HCT116 (cell line): ENCODE results near the gene SLC26A9. TPM values are rescaled to one million over a fixed set of nuclear protein-coding genes. Genes with fewer than 3 reads are reported as not detected.

Experiments used
- ATAC-seq: fragments of 200-7000 bp; cut with Tn5 transposase; 2 replicates; pipeline ENCODE4 v1.9.1; 2020; ENCODE audit warnings: mild to moderate bottlenecking, moderate library complexity
- BruUV-seq: library from RNA; stranded (reverse); fragments of 400-500 nt; replicated peaks from 2 replicates; lab custom pipeline; 2021; lab: Mats Ljungman, UMichigan
- CTCF ChIA-PET: fragments of 300-600 bp; sonication (Branson Sonifier 250); formaldehyde crosslinking; loops from one replicate; lab custom pipeline; 2021; ENCODE audit warnings: antibody characterized with exemption; lab: Charles Lee
- POLR2A ChIA-PET: fragments of 300-600, 350-600 bp; sonication (Branson Sonifier 250); formaldehyde crosslinking; loops from one replicate; lab custom pipeline; 2021; ENCODE audit warnings: antibody characterized with exemption; lab: Charles Lee
- RAD21 ChIA-PET, 2 experiments: fragments of 300-600 bp; sonication (Branson Sonifier 250); formaldehyde crosslinking; loops; one replicate each; lab custom pipeline; 2023; ENCODE audit warnings: low total read pairs in 2 of 2; ENCODE audit not compliant: uncharacterized antibody in 2 of 2, unreplicated experiment in 2 of 2, low non-redundant PET in 1 of 2; lab: Charles Lee
- DNase-seq: peaks from one replicate; pipeline ENCODE4 v3.0.0-alpha.2; 2010; ENCODE audit warnings: low read depth, low spot score
- H2AFZ ChIP-seq: fragments of 200-600 bp; shearing (Covaris generic), sonication (generic); 2 replicates; pipeline ENCODE4 v1.6.1; 2017; ENCODE audit warnings: low read depth, mixed run types, mixed read lengths, antibody characterized with exemption, low read length; ENCODE audit not compliant: poor library complexity, severe bottlenecking
- H3K27ac ChIP-seq: 2 replicates; pipeline ENCODE4 v1.5.1; 2012; ENCODE audit warnings: low read depth, low read length
- H3K27me3 ChIP-seq: fragments of 200-600 bp; sonication (generic); 2 replicates; pipeline ENCODE4 v1.6.1; 2016; ENCODE audit warnings: mixed run types, low read length, mixed read lengths; ENCODE audit not compliant: insufficient read depth
- H3K36me3 ChIP-seq, 2 experiments: fragments of 200-500 bp in 1 of 2; fragments of 200-600 bp in 1 of 2; sonication (Bioruptor generic) in 1 of 2; sonication (generic) in 1 of 2; 2 replicates each; pipeline versions ENCODE4 v1.5.1 to v1.6.1; 2014 to 2016; ENCODE audit warnings: low read length in 2 of 2, inconsistent platforms in 1 of 2, mixed read lengths in 1 of 2, mixed run types in 1 of 2; ENCODE audit not compliant: insufficient read depth in 2 of 2, control insufficient read depth in 1 of 2
- H3K4me1 ChIP-seq, 2 experiments: fragments of 200-600 bp in 1 of 2; sonication (generic) in 1 of 2; 2 replicates each; pipeline versions ENCODE4 v1.5.1 to v1.6.1; 2012 to 2017; ENCODE audit warnings: low read length in 2 of 2, inconsistent platforms in 1 of 2, mild to moderate bottlenecking in 1 of 2, mixed read lengths in 1 of 2, mixed run types in 1 of 2, moderate library complexity in 1 of 2; ENCODE audit not compliant: insufficient read depth in 2 of 2, control insufficient read depth in 1 of 2
- H3K4me2 ChIP-seq: fragments of 200-600 bp; sonication (generic); 2 replicates; pipeline ENCODE4 v1.6.1; 2017; ENCODE audit warnings: mixed run types, low read length, mixed read lengths
- H3K4me3 ChIP-seq, 2 experiments: fragments of 200-600 bp in 1 of 2; sonication (generic) in 1 of 2; replicated peaks in 1 of 2; 2 replicates each; pipeline ENCODE4 v1.5.1; 2011 to 2016; ENCODE audit warnings: low read length in 2 of 2, control low read depth in 1 of 2, low read depth in 1 of 2, mild to moderate bottlenecking in 1 of 2, mixed read lengths in 1 of 2, mixed run types in 1 of 2
- H3K79me2 ChIP-seq: fragments of 200-600 bp; sonication (generic); 2 replicates; pipeline ENCODE4 v1.6.1; 2017; ENCODE audit warnings: mild to moderate bottlenecking, mixed run types, low read length, moderate library complexity, mixed read lengths; ENCODE audit not compliant: insufficient read depth
- H3K9ac ChIP-seq: fragments of 200-600 bp; sonication (generic); 2 replicates; pipeline ENCODE4 v1.6.1; 2016; ENCODE audit warnings: low read length, mixed read lengths
- H3K9me2 ChIP-seq: fragments of 200-600 bp; sonication (generic), shearing (Covaris generic); 2 replicates; pipeline ENCODE4 v1.6.1; 2017; ENCODE audit warnings: mixed run types, mild to moderate bottlenecking, moderate library complexity; ENCODE audit not compliant: insufficient read depth
- H3K9me3 ChIP-seq, 2 experiments: fragments of 200-500 bp in 1 of 2; fragments of 200-600 bp in 1 of 2; sonication (Bioruptor generic) in 1 of 2; sonication (generic) in 1 of 2; 2 replicates each; pipeline ENCODE4 v1.6.1; 2014 to 2017; ENCODE audit warnings: low read length in 2 of 2, mixed read lengths in 2 of 2, inconsistent platforms in 1 of 2, low read depth in 1 of 2, mild to moderate bottlenecking in 1 of 2, mixed run types in 1 of 2, moderate library complexity in 1 of 2; ENCODE audit not compliant: control insufficient read depth in 1 of 2, insufficient read depth in 1 of 2
- H4K20me1 ChIP-seq: fragments of 200-600 bp; sonication (generic), shearing (Covaris generic); 2 replicates; pipeline ENCODE4 v1.6.1; 2017; ENCODE audit warnings: mixed run types, mild to moderate bottlenecking, moderate library complexity; ENCODE audit not compliant: insufficient read depth
- CBX3 ChIP-seq: IDR thresholded peaks from 2 replicates; pipeline ENCODE4 v1.6.1; 2012; ENCODE audit warnings: low read depth
- EGR1 ChIP-seq: IDR thresholded peaks from 2 replicates; pipeline ENCODE4 v1.6.1; 2012; ENCODE audit warnings: low read depth
- EZH2 ChIP-seq: fragments of 200-600 bp; sonication (generic); IDR thresholded peaks from 2 replicates; pipeline ENCODE4 v1.6.1; 2017; ENCODE audit warnings: antibody characterized with exemption, mixed run types
- EZH2phosphoT487 ChIP-seq: fragments of 200-600 bp; IDR thresholded peaks from 2 replicates; pipeline ENCODE4 v1.6.1; 2018; ENCODE audit warnings: antibody characterized with exemption, borderline replicate concordance
- FOSL1 ChIP-seq: IDR thresholded peaks from 2 replicates; pipeline ENCODE4 v1.6.1; 2012; ENCODE audit warnings: low read depth
- POLR2A ChIP-seq: IDR thresholded peaks from 2 replicates; pipeline ENCODE4 v1.7.0; 2011; ENCODE audit warnings: borderline replicate concordance; ENCODE audit not compliant: insufficient read depth, insufficient read length; ENCODE audit errors: extremely low read depth
- RAD21 ChIP-seq: IDR thresholded peaks from 2 replicates; pipeline ENCODE4 v1.6.1; 2012; ENCODE audit warnings: low read depth, mild to moderate bottlenecking
- SIN3A ChIP-seq: IDR thresholded peaks from 2 replicates; pipeline ENCODE4 v1.6.1; 2012; ENCODE audit warnings: low read depth
- SRF ChIP-seq: IDR thresholded peaks from 2 replicates; pipeline ENCODE4 v1.6.1; 2012; ENCODE audit warnings: low read depth
- TCF7L2 ChIP-seq: IDR thresholded peaks from 2 replicates; pipeline ENCODE4 v1.7.0; 2011; ENCODE audit warnings: borderline replicate concordance, inconsistent platforms; ENCODE audit not compliant: insufficient read depth, insufficient read length; ENCODE audit errors: extremely low read depth
- ZFX ChIP-seq: fragments of 450-650 bp; IDR thresholded peaks from 2 replicates; pipeline ENCODE4 v1.6.1; 2017
- ZNF274 ChIP-seq: fragments of 200-500 bp; sonication (Bioruptor generic); IDR thresholded peaks from 2 replicates; pipeline ENCODE4 v1.6.1; 2014; ENCODE audit warnings: mild to moderate bottlenecking, low read depth, low read length, inconsistent platforms
- intact Hi-C: fragments of 100-400 bp; cut with micrococcal nuclease; formaldehyde crosslinking; loops from 2 replicates; pipeline ENCODE4 v1.10.0; 2022
- total RNA-seq: library from RNA; stranded (reverse); gene quantifications from one replicate; pipeline ENCODE4 v1.2.1, GENCODE V29; 2021; ENCODE audit not compliant: unreplicated experiment
- TF ChIP-seq, protein P1 (sequence below): IDR thresholded peaks from 2 replicates; pipeline ENCODE4 v1.6.1; 2012
- TF ChIP-seq, protein P2 (sequence below): IDR thresholded peaks from 2 replicates; pipeline ENCODE4 v1.6.1; 2012
- TF ChIP-seq, protein P3 (sequence below), 3 experiments: fragments of 200-600 bp in 1 of 3; sonication (generic) in 1 of 3; IDR thresholded peaks in 2 of 3; conservative IDR thresholded peaks in 1 of 3; 2 replicates each; pipeline ENCODE4 v1.5.1; 2012 to 2017; ENCODE audit warnings: low read depth in 2 of 3, low read length in 2 of 3, antibody characterized with exemption in 1 of 3, borderline replicate concordance in 1 of 3, control low read depth in 1 of 3, mild to moderate bottlenecking in 1 of 3, mixed read lengths in 1 of 3, mixed run types in 1 of 3, moderate library complexity in 1 of 3; ENCODE audit not compliant: insufficient read depth in 1 of 3
- TF ChIP-seq, protein P4 (sequence below): IDR thresholded peaks from 2 replicates; pipeline ENCODE4 v1.6.1; 2011; ENCODE audit warnings: mild to moderate bottlenecking, low read length, moderate library complexity; ENCODE audit not compliant: insufficient replicate concordance; ENCODE audit errors: extremely low read depth

SLC26A9 gene
- total RNA-seq, 1 experiment from 2014 or later: not detected

DNA sequence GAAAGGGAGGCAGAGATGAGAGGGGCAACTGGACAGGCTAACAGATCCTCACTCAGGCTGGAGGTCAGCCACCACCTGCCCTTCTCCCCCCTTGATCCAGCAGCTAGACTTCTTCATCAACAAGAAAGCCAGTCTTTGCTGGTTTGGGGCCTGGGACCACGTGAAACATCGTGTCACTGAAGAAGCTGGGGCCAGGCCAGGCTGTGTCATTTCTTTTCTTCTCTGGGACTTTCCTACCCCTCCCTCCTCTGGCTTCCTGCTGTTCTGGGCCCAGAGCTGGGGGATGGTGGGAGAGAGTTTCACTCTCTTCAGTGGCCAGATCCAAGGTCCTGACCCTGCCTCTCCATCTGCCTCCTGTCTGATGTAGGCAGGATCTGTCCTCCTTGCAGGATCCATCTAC, 18.1 kb upstream of the SLC26A9 start:
- H3K36me3 ChIP-seq: no peaks in the 10 kb centered on the region
- DNase-seq: no peak
- H3K27me3 ChIP-seq: peaks cover 19% of the 10 kb centered on the region; the same call in 1 of the 2 replicates
- CTCF ChIA-PET: interaction anchor here (1.0 to 2.5 kb wide), 2 partner anchors 16 to 23 kb away, joined by 3 to 9 read pairs; no protein-coding TSS in a partner anchor
- H2AFZ ChIP-seq: no peak overlapping the region
- no peaks in the 10 kb centered on the region for H3K4me1 ChIP-seq
- TF ChIP-seq POLR2A (no peak), ZNF274 (no peak), ZFX (no peak), EZH2phosphoT487 (no peak), EZH2 (no peak), FOSL1 (no peak)
- TF ChIP-seq, protein P1, sequence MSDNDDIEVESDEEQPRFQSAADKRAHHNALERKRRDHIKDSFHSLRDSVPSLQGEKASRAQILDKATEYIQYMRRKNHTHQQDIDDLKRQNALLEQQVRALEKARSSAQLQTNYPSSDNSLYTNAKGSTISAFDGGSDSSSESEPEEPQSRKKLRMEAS: no peak
- TF ChIP-seq, protein P2, sequence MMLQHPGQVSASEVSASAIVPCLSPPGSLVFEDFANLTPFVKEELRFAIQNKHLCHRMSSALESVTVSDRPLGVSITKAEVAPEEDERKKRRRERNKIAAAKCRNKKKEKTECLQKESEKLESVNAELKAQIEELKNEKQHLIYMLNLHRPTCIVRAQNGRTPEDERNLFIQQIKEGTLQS: no peak
- POLR2A ChIA-PET: no interaction called here
- H4K20me1 ChIP-seq: no peaks in the 10 kb centered on the region
- intact Hi-C loops: no loop called here
- no peak overlapping the region for H3K9ac ChIP-seq
- ATAC-seq: no peak
- H3K4me3 ChIP-seq: no peak overlapping the region
- no peaks in the 10 kb centered on the region for H3K79me2 ChIP-seq
- no peaks in the 10 kb centered on the region for H3K9me3 ChIP-seq
- RAD21 ChIA-PET: no interaction called here
- H3K4me2 ChIP-seq: no peak overlapping the region
- H3K9me2 ChIP-seq: no peaks in the 10 kb centered on the region
- no peak overlapping the region for H3K27ac ChIP-seq
- BruUV-seq: no TSS peak

DNA sequence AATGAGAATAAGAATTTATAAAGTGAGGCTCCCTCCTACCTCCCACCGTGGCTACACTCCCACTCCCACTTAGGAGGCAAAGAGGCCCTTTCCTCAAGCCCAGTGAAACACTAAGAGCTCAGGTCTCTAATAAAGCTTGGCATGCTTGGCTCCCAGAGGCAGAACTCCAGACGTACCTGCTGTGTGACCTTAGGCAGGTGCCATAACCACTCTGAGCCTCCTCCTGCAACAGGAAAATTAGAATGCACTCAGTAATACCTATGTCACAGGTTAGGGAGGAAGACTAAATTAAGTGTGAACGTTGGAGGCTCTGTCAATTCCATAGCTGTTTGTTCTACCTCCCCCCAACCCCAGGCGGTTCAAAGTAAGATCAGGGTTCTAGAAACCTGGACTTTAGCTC, 16.5 kb upstream of the SLC26A9 start:
- peaks cover 32% of the 10 kb centered on the region; the same call in 1 of the 2 replicates for H3K27me3 ChIP-seq
- ChIA-PET POLR2A (no interaction called here), RAD21 (no interaction called here), CTCF (no interaction called here)
- H3K79me2 ChIP-seq: no peaks in the 10 kb centered on the region
- no peaks in the 10 kb centered on the region for H3K36me3 ChIP-seq
- intact Hi-C loops: no loop called here
- no peak overlapping the region for H3K4me3 ChIP-seq
- H3K9ac ChIP-seq: no peak overlapping the region
- no peaks in the 10 kb centered on the region for H3K9me2 ChIP-seq
- no peak overlapping the region for H3K27ac ChIP-seq
- H4K20me1 ChIP-seq: no peaks in the 10 kb centered on the region
- H2AFZ ChIP-seq: no peak overlapping the region
- H3K9me3 ChIP-seq: no peaks in the 10 kb centered on the region
- DNase-seq (no peak), ATAC-seq (no peak)
- no peaks in the 10 kb centered on the region for H3K4me1 ChIP-seq
- no peak overlapping the region for H3K4me2 ChIP-seq
- BruUV-seq: no TSS peak
- TF ChIP-seq CBX3: no peak
- TF ChIP-seq, protein P3, sequence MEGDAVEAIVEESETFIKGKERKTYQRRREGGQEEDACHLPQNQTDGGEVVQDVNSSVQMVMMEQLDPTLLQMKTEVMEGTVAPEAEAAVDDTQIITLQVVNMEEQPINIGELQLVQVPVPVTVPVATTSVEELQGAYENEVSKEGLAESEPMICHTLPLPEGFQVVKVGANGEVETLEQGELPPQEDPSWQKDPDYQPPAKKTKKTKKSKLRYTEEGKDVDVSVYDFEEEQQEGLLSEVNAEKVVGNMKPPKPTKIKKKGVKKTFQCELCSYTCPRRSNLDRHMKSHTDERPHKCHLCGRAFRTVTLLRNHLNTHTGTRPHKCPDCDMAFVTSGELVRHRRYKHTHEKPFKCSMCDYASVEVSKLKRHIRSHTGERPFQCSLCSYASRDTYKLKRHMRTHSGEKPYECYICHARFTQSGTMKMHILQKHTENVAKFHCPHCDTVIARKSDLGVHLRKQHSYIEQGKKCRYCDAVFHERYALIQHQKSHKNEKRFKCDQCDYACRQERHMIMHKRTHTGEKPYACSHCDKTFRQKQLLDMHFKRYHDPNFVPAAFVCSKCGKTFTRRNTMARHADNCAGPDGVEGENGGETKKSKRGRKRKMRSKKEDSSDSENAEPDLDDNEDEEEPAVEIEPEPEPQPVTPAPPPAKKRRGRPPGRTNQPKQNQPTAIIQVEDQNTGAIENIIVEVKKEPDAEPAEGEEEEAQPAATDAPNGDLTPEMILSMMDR (IDR thresholded peaks at IDR 0.05 in 2 of 3, conservative IDR thresholded peaks at IDR 0.05 in 1 of 3; ENCODE audit: borderline replicate concordance in 1 of 3, insufficient read depth in 1 of 3, low read depth in 2 of 3, low read length in 2 of 3): no peak
- TF ChIP-seq EGR1: no peak
- no peak for TF ChIP-seq FOSL1
- TF ChIP-seq ZFX: no peak
- TF ChIP-seq SRF: no peak
- TF ChIP-seq, protein P1: no peak
- no peak for TF ChIP-seq TCF7L2
- TF ChIP-seq SIN3A: no peak
- TF ChIP-seq, protein P4, sequence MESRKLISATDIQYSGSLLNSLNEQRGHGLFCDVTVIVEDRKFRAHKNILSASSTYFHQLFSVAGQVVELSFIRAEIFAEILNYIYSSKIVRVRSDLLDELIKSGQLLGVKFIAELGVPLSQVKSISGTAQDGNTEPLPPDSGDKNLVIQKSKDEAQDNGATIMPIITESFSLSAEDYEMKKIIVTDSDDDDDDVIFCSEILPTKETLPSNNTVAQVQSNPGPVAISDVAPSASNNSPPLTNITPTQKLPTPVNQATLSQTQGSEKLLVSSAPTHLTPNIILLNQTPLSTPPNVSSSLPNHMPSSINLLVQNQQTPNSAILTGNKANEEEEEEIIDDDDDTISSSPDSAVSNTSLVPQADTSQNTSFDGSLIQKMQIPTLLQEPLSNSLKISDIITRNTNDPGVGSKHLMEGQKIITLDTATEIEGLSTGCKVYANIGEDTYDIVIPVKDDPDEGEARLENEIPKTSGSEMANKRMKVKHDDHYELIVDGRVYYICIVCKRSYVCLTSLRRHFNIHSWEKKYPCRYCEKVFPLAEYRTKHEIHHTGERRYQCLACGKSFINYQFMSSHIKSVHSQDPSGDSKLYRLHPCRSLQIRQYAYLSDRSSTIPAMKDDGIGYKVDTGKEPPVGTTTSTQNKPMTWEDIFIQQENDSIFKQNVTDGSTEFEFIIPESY: no peak
- no peak for TF ChIP-seq ZNF274
- TF ChIP-seq EZH2phosphoT487: no peak
- TF ChIP-seq EZH2: no peak
- no peak for TF ChIP-seq RAD21
